Retina (tissue), 1 donor: ENCODE results near the gene SEMA6A.

ENCODE experiments used
- DNase-seq: peaks from one replicate; pipeline ENCODE4 v3.0.0-alpha.2; 2016

SEMA6A gene

DNA sequence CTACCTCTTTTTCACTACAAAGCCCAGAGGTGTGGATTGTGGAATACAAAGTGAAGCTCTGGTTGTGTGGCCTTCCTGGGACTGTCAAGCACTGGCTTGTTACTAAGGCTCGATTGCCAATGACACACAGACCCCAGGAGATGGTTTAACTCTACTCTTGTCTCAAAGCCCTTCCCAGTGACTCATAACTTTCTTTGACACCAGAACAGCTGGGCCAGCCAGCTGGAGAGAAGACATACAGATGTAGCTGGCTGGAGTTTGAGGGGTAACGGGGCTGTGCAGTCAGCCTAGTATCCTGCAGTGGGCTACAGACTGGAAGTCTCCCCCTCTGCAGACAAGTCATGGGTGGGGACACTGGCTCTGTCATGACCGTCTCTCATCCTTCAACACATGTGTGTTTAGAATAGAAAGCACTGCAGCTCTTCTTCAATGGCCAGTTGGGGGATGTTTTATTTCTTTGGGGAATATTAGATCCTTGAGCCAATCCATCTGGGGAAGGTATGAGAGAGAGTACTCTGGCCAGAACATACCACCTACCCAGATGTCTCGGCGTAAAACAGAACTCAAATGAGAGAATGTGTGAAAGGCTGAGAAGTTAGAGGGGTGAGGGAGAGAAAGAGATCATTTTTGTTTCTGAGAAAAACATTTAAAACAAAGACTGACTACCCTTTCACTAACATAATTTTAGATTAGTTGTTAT lies 53.3 kb downstream of the SEMA6A start:
- DNase-seq: no peak

DNA sequence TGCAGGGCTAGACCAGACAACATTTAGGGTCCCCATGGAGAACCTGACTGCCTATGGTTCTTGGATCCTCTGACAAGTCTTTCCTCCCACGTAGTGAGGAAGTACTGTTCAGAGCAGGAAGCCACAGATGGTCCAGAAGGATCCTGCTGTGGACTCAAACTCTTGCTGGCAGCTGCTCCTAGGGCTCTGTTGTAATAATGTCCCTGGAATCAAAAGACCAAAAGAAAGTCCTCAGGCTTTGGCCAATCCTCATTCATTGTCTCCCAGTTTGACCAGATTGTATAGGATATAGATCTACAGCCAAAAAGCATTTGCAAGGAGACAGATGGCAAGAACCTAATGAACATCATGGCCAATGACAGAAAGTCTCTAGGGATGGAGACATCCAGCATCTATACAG lies 53.9 kb downstream of the SEMA6A start:
- no peak for DNase-seq

DNA sequence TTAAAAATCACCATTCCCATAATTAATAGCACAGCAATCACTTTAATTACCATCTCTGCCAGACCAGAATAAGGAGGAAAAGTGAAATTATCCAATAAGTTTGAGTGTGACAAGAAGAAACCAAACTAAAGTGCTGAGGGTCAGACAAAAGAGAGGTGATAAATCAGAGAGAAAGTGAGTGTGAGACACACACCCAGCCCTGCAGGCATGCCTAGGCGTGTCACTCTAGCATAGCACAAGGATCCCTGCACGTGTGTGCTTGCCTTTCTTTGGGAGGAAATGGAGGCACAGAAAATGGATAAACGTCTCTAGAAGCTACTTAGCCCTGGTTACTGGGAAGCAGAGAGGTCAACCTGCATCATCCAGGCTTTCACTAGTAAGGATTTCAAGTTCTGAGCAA lies 56.2 kb downstream of the SEMA6A start:
- DNase-seq: no peak

DNA sequence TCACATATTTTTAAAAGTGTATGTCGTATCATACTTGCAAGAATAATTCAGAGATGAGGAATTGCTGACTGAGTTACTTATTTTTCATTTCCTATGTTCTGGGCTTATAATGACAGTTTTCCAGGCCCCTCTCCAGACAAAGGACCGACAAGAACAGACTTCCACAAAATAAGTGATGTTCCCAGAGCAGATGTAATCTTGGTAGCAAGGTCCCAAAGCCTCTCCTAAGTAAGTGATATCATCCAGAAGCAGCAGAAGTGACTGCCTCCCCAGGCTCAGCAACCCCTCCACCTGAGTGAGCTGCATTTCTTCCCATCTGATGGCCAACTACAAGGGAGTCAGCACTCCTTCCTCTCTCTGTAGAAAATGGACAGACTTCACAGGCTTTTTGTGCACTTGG lies 57.1 kb downstream of the SEMA6A start:
- no peak for DNase-seq

DNA sequence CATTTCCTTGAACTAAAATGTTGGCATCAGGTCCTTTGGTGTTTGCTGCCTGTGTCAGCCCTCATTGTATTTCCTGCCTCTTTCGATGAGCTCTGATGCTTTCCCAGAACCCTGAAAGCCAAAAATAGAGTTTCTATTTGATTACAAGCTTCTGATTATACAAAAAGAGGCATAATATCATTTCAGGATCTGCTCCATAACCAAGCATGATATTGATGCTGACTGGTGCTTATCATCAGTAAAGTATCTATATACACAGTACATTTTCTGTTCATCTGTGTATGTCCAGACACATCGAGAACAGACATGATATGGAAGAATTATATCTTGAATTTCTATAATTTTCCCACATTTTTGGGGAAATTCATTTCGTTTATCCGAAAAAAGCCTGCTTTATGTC lies 58.6 kb downstream of the SEMA6A start:
- DNase-seq: no peak

DNA sequence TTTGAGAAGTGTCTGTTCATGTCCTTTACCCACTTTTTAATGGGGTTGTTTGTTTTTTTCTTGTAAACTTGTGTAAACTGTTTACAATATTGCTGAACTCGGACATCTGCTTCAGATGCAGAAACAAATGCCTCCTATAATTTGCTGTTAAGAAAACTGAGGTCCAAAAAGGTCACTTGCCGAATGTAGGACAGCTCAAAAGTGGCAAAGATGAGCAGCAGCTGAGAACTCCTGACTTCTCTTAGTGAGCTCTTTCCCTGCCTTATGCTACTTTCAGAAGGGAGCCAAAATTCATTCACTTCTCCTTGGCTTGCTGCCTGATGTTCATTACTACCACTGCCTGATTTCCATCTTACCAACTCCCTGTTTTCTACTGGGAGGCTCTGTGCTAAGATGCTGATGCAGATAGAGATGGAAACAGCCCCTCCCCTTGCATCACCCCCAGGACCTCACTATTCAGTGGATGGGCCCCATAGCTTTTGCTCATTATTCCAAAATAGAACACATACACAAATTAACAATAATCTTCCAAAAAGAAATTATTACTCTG lies 60.1 kb downstream of the SEMA6A start:
- no peak for DNase-seq

DNA sequence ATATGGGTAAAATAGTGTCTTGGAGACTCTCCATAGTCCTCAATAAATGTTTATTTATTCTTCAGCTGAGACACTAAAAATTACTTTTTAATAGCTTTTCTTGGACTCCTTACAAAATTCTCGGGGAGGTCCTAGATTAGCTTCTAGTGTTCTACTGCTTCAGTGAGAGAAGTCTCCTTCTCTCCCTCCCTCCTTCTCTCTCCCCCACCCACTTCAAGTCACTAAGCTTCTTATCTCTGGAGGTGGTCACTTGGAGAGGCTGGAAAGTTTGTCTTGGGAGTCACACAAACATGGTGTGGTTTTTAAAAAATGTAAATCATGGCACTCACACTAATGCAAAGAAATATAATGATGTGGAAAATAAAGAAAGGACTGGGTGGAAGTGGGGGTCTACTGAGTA lies 64.1 kb downstream of the SEMA6A start:
- DNase-seq: no peak

DNA sequence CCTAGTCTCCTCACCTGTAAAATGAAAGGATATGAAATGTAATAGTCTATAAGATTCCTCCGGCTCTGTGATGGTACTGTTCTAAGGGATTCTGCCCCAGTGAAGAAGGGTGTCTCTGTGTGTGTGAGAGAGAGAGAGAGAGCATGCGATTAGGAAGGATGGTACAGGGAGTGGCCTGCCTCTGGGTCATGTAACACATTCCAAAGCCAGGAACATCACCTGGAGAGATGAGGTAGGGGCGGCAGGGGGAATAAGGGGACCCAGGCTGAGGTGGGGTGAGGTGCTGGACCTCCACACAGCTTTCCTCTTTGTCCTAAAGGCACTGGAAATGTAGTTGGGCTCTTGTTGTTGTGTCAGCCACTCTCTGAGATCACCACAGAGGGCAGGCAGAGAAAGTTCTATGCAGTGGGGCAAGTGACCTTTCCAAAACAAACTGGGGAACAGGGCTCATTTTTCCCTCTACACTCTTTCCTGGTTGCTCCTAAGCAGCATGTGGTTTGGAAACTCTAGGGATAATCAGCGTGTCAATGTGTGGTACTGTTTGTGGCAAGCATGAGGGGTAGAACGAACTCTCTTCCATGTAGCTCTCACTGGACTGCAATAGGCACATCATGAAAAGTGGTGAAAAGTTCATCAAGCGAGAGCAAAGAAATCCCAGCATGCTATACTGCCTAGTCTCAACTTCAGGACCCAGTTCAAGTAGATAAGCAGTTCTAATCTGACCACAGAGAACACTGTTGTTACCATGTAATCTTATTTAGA lies 65.0 kb downstream of the SEMA6A start:
- no peak for DNase-seq

DNA sequence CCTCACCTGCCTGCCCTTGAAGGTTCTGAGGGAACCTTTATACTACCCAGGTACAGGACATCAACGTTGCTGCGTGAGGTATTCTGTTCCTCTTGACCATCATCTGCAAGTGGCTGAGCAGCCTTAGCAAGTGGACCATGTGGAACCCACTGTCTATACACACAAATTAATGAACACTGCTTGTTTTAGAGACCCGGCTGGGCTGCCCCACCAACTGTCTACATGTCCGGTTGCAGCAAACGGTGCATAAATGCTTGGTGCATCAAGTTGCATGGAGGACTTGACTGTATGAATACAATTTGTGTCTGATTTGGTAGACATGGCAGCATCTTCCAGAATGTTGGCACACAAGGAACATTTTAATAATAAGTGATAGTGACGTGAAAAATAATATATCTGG lies 65.8 kb downstream of the SEMA6A start:
- no peak for DNase-seq

DNA sequence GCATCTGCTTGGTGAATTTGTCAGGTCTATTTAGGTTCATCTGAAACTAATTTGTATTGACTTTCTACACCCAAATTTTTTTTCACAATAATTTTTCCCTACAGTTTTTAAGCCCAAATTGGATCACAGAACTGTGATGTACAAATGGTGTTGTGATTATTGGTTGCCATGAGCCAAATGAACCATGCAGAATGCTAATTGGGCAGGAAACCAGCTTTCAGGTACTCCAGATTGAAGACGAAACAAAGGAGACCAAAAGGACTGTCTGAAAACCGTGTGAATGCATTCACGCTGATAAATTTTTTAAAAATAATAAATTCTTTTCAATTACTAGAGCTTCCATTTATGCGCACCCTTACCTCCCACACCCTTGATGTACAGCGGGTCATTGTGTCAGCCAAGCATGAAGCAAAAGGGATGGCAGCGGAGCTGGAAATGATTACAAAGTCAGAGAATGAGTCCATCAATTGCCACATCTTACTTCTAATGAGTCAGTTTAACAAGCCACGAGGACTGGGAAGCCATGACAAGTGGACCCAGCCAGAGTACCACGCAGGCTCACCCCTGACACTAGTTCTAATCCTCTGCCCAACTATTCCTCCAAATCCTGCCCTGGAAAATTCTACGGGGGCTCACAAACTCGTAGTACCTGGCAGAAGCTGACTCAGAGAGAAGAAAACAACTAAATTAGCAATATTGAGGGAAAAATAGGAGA lies 66.5 kb downstream of the SEMA6A start:
- DNase-seq: no peak

DNA sequence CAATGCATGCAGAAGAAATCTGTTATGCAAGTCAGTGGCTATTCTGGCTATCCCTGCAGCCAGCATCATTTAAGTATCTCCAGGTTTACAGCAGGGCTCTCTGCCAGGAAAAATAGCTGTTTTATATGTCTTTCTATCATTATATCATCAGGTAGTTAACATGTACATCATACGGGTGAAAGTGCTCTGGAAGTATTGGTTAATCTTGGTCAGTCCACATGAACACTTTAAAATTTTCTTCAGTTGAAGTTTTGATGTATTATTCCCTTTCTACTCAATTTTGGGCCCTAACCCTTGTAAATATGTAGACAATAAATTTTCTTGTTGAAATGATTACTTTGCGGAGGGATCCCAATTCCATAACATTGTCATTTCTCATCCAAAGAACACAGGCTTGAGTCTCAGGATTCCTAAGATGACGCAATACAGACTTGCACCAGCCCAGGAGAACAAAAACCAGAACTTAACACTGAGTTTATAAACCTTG lies 67.5 kb downstream of the SEMA6A start:
- DNase-seq: no peak

DNA sequence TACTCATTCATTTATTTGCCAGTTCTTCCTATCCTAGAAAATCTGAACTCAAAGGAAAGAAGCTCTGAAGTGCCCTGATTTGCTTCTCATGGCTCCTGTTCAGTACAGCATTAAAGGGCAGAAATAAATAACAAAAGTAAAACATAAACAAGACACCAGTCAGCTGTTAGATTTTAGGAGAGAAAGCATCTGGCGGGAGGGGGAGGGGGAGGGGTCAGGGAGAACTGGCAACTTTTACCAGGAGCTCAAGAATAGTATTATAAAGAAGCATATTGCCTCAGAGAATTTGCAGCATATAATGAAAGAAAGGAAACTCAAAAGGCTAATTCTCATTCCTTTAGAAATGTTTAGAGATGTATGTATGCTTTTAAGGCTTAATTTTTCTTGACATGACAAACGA lies 68.1 kb downstream of the SEMA6A start:
- no peak for DNase-seq

DNA sequence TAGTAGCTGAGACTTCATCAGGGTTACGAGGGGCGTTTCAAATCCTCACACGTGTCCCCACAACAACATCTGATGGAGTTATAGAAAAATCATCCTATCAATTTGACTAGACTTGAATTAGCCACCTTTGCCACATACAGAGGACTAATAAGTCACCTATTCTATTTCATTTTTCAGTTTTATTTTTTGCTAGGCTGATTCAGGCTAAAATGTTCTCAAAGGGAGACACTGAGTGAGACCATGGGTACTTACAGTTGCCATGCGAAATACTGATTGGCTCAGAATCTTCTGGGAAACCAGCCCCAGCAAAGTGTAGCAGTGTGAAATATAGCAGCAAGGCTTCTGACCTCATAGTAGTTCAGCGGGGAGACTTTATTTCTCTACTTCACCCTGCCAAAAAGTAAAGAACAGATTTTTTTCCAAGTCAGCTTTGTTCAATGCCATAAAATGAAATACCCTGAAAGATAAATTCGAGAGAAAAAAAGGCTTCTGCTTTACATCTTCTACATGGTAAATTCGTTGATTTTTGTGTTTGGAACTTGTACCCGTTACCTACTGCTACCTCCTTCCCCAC lies 69.9 kb downstream of the SEMA6A start:
- no peak for DNase-seq

DNA sequence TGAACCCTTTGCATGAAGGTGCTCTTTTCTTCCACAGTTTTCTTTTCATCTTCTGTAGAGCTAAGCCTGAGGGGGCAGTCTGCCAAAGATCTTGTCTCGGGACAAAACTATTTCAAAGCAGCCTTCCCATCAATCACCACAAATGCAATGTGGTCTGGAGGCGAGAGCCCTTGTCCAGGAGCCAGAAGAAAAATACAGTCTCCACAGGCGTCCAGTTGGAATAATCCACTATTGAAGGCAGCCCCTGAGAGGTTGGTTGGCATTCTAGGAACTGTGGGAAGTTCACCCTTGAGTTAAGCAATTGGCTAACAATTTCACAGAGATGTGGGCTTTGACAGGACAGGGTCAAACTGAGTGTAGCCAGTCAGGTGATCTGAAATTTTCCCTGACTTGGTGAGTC lies 72.0 kb downstream of the SEMA6A start:
- no peak for DNase-seq

DNA sequence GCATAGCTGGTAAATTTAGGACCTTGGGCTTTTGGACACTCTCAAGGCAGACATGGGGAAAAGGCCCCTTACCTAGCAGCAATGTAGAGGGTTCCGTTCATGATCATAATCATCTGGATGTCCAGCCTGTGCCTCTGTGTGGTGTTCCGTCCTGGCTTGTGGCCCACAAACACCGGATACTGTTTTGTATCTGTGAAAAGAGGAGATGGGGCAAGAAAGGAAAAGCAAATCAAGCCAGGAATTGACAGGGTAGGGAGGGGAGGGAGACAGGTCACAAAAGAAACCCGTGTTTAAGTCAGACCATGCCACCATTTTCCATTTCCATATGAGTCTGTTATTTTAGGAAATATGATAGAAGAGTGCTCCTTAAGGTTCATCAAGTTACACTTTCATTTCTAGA lies 72.5 kb downstream of the SEMA6A start:
- DNase-seq: no peak

DNA sequence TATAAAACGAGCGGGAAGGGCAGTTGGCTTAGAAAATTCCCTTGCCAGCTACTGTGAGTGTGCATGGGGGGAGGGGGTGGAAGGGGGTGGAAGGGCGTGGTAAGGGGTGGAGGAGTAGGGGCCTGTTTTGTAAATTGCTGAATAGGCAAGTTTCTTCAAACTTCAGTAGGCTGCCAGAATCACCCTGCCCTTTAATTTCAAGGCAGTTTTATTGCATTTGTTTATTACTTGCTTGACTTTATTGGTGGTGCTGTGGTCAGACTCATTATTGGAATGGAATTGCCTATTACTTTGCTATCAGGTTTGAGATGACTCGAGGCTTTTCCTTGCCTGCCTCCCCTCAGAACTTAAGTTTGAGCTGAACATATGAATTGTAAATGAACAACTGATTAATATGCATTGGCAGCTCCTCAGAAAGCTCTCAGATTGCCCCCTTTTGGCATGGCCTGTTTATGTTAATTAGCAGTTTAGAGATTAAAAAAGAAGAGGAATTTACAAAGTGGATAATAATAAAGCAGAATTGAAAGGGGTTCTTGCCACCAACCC lies 76.0 kb downstream of the SEMA6A start:
- no peak for DNase-seq

DNA sequence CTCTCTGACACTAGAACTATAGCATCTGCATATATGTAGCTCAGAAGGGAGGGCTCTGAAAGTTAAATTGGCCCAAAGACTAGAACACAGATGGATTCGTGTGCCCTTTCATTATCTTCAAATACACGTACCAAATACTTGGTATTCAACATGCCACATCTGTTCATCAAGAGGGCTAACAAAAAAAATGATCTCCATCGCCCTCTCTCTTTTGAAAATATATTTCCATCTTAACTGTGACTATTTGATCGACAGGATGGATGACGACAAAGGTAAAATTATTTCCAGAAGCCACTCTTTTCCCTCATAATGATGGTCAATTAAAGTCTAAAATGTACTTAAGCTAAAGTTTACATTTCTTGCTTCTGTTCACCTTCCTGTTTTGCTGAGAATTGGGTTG lies 77.0 kb downstream of the SEMA6A start:
- DNase-seq: no peak

DNA sequence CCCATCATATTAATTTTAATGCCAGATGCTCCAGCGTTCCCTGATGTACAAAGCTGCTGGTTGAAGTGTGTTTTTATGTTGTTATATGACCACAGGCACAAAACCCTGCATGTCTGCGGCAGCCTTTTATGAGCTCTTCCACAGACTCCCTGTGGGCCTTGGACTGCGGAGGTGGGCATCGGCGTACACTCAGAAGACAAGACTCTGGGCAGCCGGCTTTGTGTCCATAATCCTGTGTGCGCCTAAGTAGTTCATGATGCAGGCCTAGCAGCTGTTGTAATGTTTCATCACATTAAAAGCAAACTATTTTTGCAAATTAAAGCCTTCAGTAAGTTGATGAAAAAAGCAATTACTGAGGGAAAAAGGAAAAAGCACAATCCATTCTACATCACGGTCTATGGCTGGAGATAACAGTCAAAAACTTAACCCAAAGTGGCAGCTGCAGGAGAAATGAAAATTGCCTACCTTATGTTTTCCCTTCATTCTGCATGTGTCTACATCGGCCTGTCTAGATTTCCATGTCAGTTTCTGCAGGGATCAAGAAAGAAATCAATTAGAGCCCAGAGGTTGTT lies 78.8 kb downstream of the SEMA6A start:
- DNase-seq: peak; percentile 66

DNA sequence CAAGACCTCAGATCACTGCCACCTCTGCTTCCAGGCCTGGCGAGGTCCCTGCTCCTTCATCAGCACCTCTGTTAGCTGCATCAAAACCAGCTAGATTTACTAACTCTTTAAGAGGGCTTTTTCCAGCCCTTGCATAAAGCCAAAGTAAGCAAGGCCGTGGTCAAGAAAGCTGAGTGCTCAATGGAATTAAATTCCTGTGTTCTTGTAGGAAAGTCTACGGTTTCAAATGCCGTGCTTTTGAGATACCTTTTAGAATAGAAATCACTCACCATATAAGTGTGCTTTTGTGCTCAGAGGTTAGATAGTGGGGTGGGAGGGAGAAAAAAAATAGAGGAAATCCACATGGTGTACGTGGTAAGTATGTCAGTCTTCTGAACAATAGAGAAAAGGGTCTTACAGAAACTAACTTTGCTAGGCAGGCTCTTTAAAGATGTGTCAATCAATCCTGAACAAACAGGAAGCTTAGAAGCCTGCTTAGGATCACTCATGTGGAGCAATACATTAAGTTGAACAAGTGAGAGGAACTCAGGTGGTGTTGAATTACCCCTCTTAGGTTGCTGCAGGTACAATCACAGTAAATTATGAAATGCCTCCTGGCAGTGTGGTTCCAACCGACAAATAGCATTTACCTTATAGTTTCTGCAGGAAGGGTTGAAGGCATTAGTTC lies 79.7 kb downstream of the SEMA6A start:
- DNase-seq: no peak

DNA sequence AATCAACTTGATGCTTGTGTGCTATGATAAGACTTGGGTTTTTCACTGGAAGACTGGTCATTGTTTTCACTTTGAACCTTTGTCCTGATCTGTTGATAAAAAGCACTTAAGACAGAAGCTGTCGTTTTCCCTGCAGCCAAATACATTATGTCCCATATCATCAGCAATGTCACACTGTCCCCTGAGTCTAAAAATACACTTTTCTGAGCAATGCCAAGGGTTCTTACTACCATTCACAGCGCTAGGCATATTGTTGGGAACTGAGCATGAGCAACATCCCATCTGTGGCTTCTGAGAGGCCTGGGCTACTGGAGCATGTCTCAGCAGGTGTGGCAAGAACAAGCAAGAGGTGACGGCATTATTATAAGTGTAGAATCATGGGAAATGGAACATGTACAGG lies 81.8 kb downstream of the SEMA6A start:
- DNase-seq: no peak

DNA sequence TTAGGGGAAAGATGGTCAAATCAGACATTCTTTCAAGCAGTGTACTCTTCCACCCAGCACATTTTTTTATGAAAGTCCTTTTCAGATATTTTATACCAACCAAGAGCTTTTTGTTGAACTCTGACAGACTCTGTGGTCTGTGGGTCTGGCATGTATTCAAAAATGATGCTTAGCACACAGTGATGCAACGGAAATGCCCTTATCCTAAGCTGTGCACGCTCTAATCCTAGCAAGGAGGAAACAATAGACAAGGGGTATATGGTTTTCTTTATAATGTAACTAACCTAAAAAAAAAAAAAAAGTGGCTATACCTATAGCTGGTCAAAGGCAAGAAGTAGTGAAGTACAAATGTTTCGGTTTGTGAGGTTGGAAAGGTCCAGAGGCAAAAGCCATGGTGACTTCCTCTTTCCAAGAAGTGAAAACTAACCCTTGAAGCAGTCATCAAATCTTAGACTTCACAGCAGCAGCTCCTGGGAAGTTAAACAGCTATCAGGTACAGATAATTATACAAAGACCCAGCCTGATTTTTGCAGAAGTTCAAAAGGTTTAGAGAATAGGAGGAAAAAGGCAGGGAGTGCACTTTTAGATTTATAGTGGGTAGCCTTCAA lies 82.5 kb downstream of the SEMA6A start:
- DNase-seq: no peak
